Bronchial epithelial cell (primary cell): Measurements from ENCODE around the gene DCAKD. TPM values are rescaled to one million over a fixed set of nuclear protein-coding genes. Genes with fewer than 3 reads are reported as not detected.
A peak's percentile ranks its signal among the peaks of the same experiment; 100 is the strongest.

ENCODE experiments used
- DNase-seq: peaks from one replicate; pipeline ENCODE4 v3.0.0-alpha.2; 2010; ENCODE audit warnings: low read depth
- FAIRE-seq: peaks from 2 replicates; lab custom pipeline; 2011; peaks lifted over from hg19 to GRCh38; lab: Jason Lieb, UNC
- H3K27me3 ChIP-seq: 2 replicates; pipeline ENCODE4 v1.5.1; 2011; ENCODE audit warnings: low read length; ENCODE audit not compliant: control insufficient read depth, insufficient read depth
- H3K36me3 ChIP-seq: 2 replicates; pipeline ENCODE4 v1.5.1; 2011; ENCODE audit warnings: low read length; ENCODE audit not compliant: control insufficient read depth, insufficient read depth
- H3K4me3 ChIP-seq: 2 replicates; pipeline ENCODE4 v1.5.1; 2011; ENCODE audit warnings: mild to moderate bottlenecking, low read depth, low read length, control low read depth
- total RNA-seq: library from RNA; depleted of rRNA; stranded (reverse); fragments of >200 nt; gene quantifications from 2 replicates; pipeline ENCODE4 v1.2.1, GENCODE V29; 2014
- TF ChIP-seq, protein P1 (sequence below): IDR thresholded peaks from 2 replicates; pipeline ENCODE4 v1.5.1; 2011; ENCODE audit warnings: mild to moderate bottlenecking, moderate library complexity, low read length, control low read depth, inconsistent platforms; ENCODE audit not compliant: insufficient read depth, severe bottlenecking

Gene DCAKD
- total RNA-seq, 1 donor from 2014 or later = 18.2 TPM

DNA sequence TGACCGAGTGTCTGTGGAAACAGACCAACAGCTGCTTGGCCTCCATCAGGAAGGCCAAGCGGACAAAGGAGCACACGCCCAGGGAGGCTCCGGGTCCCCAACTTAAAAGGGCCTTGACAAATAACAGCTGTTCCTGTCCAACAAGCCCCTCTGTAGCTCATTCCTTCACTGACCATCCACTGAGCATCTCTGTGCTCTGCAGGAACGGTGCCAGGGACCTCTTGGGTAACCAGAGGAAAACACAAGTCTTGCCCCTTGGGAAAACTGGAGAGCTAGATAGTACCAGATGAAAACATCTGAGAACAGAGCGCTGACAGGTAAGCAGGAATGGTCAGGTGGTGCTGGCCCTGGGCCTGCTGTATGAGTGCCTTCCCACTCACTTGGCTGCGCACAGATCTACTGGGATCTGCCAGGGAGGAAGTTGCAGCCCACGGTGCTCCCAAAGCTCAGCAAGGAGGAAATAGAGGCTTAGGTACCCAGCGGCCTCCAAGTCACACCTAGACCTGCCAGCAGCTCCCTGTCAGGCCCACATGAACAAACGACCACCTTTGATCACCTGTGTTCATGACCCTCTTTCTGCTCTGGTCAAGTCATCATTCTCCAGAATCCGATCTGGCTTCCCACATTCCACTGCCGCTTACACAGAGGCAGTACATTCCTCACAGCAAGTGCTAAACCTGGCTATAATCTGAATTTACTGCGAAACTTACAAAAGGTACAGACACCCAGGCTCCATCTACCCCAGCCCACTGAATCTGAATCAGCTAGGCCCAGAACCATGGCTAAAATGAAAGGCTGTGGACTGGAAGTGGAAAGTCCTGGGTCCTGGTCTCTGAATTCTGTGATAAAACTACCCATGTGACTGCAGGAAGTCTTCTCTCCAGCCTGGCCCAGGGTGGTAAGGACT lies 12.5 kb downstream of the DCAKD start:
- Histone ChIP-seq H3K27me3 (no peaks in the 10 kb centered on the region), H3K36me3 (peaks cover 17% of the 10 kb centered on the region), H3K4me3 (no peak overlapping the region)
- TF ChIP-seq, protein P1, sequence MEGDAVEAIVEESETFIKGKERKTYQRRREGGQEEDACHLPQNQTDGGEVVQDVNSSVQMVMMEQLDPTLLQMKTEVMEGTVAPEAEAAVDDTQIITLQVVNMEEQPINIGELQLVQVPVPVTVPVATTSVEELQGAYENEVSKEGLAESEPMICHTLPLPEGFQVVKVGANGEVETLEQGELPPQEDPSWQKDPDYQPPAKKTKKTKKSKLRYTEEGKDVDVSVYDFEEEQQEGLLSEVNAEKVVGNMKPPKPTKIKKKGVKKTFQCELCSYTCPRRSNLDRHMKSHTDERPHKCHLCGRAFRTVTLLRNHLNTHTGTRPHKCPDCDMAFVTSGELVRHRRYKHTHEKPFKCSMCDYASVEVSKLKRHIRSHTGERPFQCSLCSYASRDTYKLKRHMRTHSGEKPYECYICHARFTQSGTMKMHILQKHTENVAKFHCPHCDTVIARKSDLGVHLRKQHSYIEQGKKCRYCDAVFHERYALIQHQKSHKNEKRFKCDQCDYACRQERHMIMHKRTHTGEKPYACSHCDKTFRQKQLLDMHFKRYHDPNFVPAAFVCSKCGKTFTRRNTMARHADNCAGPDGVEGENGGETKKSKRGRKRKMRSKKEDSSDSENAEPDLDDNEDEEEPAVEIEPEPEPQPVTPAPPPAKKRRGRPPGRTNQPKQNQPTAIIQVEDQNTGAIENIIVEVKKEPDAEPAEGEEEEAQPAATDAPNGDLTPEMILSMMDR = no peak
- no peak for DNase-seq
- peak; percentile 55 for FAIRE-seq

DNA sequence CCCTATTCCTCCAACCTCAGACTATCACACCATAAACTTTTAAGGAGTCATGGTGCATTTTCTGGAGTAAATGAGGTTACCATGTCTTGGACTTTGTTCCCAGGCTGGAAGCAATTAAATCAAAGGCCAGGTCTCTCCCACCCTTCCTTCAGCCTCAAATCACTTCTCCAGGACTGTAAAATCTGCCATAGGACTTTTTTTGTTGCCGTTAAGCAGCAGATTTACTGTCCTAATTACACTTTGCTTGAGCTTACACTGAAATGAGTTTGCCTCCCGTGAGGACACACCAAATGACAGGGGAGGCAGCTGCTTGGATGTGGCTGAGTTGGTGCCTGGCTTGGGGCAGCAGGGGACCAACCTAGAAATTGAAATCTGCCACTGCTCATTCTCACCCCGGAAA lies 14.7 kb downstream of the DCAKD start:
- H3K27me3 ChIP-seq = no peaks in the 10 kb centered on the region
- peaks cover 29% of the 10 kb centered on the region for H3K36me3 ChIP-seq
- H3K4me3 ChIP-seq = no peak overlapping the region
- FAIRE-seq (no peak), DNase-seq (no peak)
- TF ChIP-seq, protein P1 = no peak

DNA sequence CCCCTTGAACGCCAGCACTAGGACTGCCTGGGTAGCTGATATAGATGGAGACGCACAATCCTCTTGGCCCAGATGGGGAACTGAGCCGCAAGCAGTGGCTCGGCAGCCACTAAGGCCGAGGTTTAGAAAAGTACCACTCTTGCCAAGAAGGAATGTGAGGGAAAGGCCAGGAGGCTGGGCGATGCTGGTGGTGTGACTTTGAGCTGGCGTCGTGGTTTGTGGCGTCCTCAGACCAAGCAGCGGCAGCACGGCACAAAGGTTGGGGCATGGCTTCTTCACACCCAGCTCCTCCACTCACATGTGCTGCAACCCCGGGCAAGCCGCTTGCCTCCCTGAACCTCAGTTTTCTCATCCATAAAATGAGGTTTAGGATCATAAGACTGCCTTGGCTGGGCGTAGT lies 15.6 kb downstream of the DCAKD start:
- H3K4me3 ChIP-seq = no peak overlapping the region
- FAIRE-seq = no peak
- no peak for DNase-seq
- H3K27me3 ChIP-seq = no peaks in the 10 kb centered on the region
- TF ChIP-seq, protein P1 = no peak
- H3K36me3 ChIP-seq = peaks cover 33% of the 10 kb centered on the region

DNA sequence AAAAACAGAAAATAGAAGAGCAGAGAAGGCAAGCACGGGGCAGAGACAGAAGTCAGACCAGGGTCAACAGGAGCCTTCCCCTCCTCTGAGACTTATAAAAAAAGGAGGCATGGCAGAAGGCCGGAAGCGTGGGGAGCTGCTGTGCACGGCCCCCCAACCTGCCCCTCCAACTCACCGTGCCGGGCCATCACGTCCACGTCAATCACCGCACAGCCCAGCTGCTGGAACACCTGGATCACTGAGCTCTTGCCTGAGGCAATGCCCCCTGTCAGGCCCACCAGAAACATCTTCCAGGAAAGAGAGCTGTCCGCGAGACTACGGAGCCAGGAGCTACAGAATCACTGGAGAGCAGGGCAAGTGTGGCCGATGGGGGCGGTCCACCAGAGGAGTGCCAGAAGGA lies 16.8 kb downstream of the DCAKD start:
- DNase-seq = no peak
- H3K27me3 ChIP-seq = no peaks in the 10 kb centered on the region
- peaks cover 43% of the 10 kb centered on the region for H3K36me3 ChIP-seq
- TF ChIP-seq, protein P1 = no peak
- no peak overlapping the region for H3K4me3 ChIP-seq
- no peak for FAIRE-seq

DNA sequence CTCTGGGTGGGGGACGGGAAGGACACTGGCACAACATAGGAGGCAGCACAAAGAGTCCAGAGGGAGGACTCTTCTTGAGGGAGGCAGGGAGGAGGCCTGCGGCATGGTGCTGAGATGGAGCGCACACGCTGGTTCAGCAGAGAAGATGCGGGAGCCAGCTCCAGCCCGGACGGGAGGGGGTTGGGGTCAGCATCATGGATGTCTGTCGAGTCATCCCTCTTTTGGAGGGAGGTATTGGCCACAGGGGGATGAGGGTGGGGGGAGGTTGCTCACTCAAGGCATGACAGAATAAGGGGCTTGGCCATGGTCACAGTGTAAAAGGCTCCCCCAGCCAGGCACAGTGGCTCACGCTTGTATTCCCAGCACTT lies 19.3 kb downstream of the DCAKD start:
- FAIRE-seq (no peak), DNase-seq (no peak)
- TF ChIP-seq, protein P1 = no peak
- H3K27me3 ChIP-seq = no peaks in the 10 kb centered on the region
- H3K4me3 ChIP-seq = no peak overlapping the region
- peaks cover 46% of the 10 kb centered on the region for H3K36me3 ChIP-seq
